Effector memory CD8-positive, alpha-beta T cell (primary cell): ENCODE measurements around the gene CXCL14.

Experiments used
- ATAC-seq: fragments of 150-1000 bp; cut with Tn5 transposase; replicated peaks from 2 replicates; pipeline ENCODE4 v1.10.0; 2021; ENCODE audit warnings: mild to moderate bottlenecking, moderate library complexity
- DNase-seq, 3 experiments: peaks; one replicate each; pipeline ENCODE4 v3.0.0; 2021
- H3K27ac Mint-ChIP-seq, 2 donors: one replicate each; pipeline ENCODE4 v1.8.0; 2022; ENCODE audit warnings: mild to moderate bottlenecking in 2 of 2, mixed read lengths in 2 of 2, moderate library complexity in 2 of 2
- H3K27me3 Mint-ChIP-seq, 2 donors: one replicate each; pipeline ENCODE4 v1.8.0; 2022; ENCODE audit warnings: mixed read lengths in 2 of 2
- H3K36me3 Mint-ChIP-seq: one replicate; pipeline ENCODE4 v1.8.0; 2022; ENCODE audit warnings: mild to moderate bottlenecking, moderate library complexity, mixed read lengths; ENCODE audit not compliant: insufficient read depth
- H3K4me1 Mint-ChIP-seq, 2 donors: one replicate each; pipeline ENCODE4 v1.8.0; 2022; ENCODE audit warnings: low read depth in 2 of 2, mixed read lengths in 2 of 2
- H3K4me3 Mint-ChIP-seq, 2 donors: one replicate each; pipeline ENCODE4 v1.8.0; 2022; ENCODE audit warnings: mild to moderate bottlenecking in 2 of 2, mixed read lengths in 2 of 2, moderate library complexity in 2 of 2
- H3K9me3 Mint-ChIP-seq, 2 donors: one replicate each; pipeline ENCODE4 v1.8.0; 2022; ENCODE audit warnings: mixed read lengths in 2 of 2
- total RNA-seq, 9 experiments: gene quantifications; one replicate each; lab custom pipeline; 2026; lab: John Stamatoyannopoulos, UW

The CXCL14 gene
- total RNA-seq: 0 reads per million in 9 experiments

- H3K4me1 Mint-ChIP-seq: peaks cover 0 to 2% of the 10 kb centered on the region in 2 donors
- H3K4me3 Mint-ChIP-seq: no peak within 1 kb of the TSS
- H3K9me3 Mint-ChIP-seq: no peaks in the 10 kb centered on the region
- ATAC-seq (no peak), DNase-seq (no peak)
- H3K27me3 Mint-ChIP-seq: peaks cover 53 to 96% of the 10 kb centered on the region in 2 donors
- no peak within 1 kb of the TSS for H3K27ac Mint-ChIP-seq
- no peaks in the 10 kb centered on the region for H3K36me3 Mint-ChIP-seq
These were observed at the start of gene CXCL14 for GRCh38 chr5:135578685-135579341. Gene CXCL14 (minus strand): TSS chr5:135578991. CDS start chr5:135578778, 213 bp downstream.

GRCh38 chr5:135626636-135627035 is 47.8 kb upstream of the CXCL14 start:
- no peak overlapping the region for H3K27ac Mint-ChIP-seq
- no peak for ATAC-seq

GRCh38 chr5:135625961-135626360 is 47.2 kb upstream of the CXCL14 start:
- DNase-seq: no peak
- Mint-ChIP-seq H3K9me3 (peaks cover 0 to 3% of the 10 kb centered on the region in 2 donors), H3K27me3 (peaks cover 31 to 40% of the 10 kb centered on the region in 2 donors), H3K4me1 (no peaks in the 10 kb centered on the region), H3K36me3 (no peaks in the 10 kb centered on the region), H3K4me3 (no peak overlapping the region), H3K27ac (no peak overlapping the region)
- ATAC-seq: no peak

More at GRCh38 chr5:135626636-135627035, 47.8 kb upstream of the CXCL14 start:
- Mint-ChIP-seq H3K4me1 (no peaks in the 10 kb centered on the region), H3K27me3 (peaks cover 32 to 39% of the 10 kb centered on the region in 2 donors), H3K9me3 (peaks cover 0 to 3% of the 10 kb centered on the region in 2 donors), H3K36me3 (no peaks in the 10 kb centered on the region), H3K4me3 (no peak overlapping the region)
- DNase-seq: no peak

GRCh38 chr5:135625486-135625885 is 46.7 kb upstream of the CXCL14 start:
- Mint-ChIP-seq H3K27me3 (peaks cover 35 to 45% of the 10 kb centered on the region in 2 donors), H3K36me3 (no peaks in the 10 kb centered on the region), H3K4me1 (no peaks in the 10 kb centered on the region), H3K4me3 (no peak overlapping the region), H3K27ac (no peak overlapping the region), H3K9me3 (peaks cover 0 to 3% of the 10 kb centered on the region in 2 donors)
- DNase-seq (no peak), ATAC-seq (no peak)

GRCh38 chr5:135625061-135625460 is 46.3 kb upstream of the CXCL14 start:
- DNase-seq (no peak), ATAC-seq (no peak)
- Mint-ChIP-seq H3K9me3 (peaks cover 0 to 3% of the 10 kb centered on the region in 2 donors), H3K4me1 (no peaks in the 10 kb centered on the region), H3K27ac (no peak overlapping the region), H3K36me3 (no peaks in the 10 kb centered on the region), H3K4me3 (no peak overlapping the region), H3K27me3 (peaks cover 33 to 46% of the 10 kb centered on the region in 2 donors)

GRCh38 chr5:135623186-135623715 is 44.5 kb upstream of the CXCL14 start:
- Mint-ChIP-seq H3K27ac (no peak overlapping the region), H3K4me1 (no peaks in the 10 kb centered on the region), H3K4me3 (no peak overlapping the region), H3K9me3 (peaks cover 8 to 15% of the 10 kb centered on the region in 2 donors), H3K36me3 (no peaks in the 10 kb centered on the region), H3K27me3 (peaks cover 20 to 31% of the 10 kb centered on the region in 2 donors)
- DNase-seq (no peak), ATAC-seq (no peak)

- no peak for DNase-seq
These were observed 36.9 kb upstream of the CXCL14 start for GRCh38 chr5:135615581-135616260.

GRCh38 chr5:135615171-135615570 is 36.4 kb upstream of the CXCL14 start:
- ATAC-seq: no peak
- H3K4me3 Mint-ChIP-seq: no peak overlapping the region
- no peaks in the 10 kb centered on the region for H3K36me3 Mint-ChIP-seq
- H3K27me3 Mint-ChIP-seq: peaks cover 6 to 8% of the 10 kb centered on the region in 2 donors
- no peaks in the 10 kb centered on the region for H3K4me1 Mint-ChIP-seq
- H3K27ac Mint-ChIP-seq: no peak overlapping the region
- peaks cover 8 to 18% of the 10 kb centered on the region in 2 donors for H3K9me3 Mint-ChIP-seq
- no peak for DNase-seq

More at GRCh38 chr5:135615581-135616260, 36.9 kb upstream of the CXCL14 start:
- peaks cover 9 to 11% of the 10 kb centered on the region in 2 donors for H3K27me3 Mint-ChIP-seq
- H3K9me3 Mint-ChIP-seq: peaks cover 8 to 18% of the 10 kb centered on the region in 2 donors
- H3K4me1 Mint-ChIP-seq: no peaks in the 10 kb centered on the region
- H3K36me3 Mint-ChIP-seq: no peaks in the 10 kb centered on the region
- no peak for ATAC-seq
- no peak overlapping the region for H3K27ac Mint-ChIP-seq
- H3K4me3 Mint-ChIP-seq: no peak overlapping the region

- no peaks in the 10 kb centered on the region for H3K36me3 Mint-ChIP-seq
- ATAC-seq: no peak
- no peak overlapping the region for H3K4me3 Mint-ChIP-seq
- no peaks in the 10 kb centered on the region for H3K9me3 Mint-ChIP-seq
- H3K27me3 Mint-ChIP-seq: peaks cover 21 to 26% of the 10 kb centered on the region in 2 donors
- no peaks in the 10 kb centered on the region for H3K4me1 Mint-ChIP-seq
- H3K27ac Mint-ChIP-seq: no peak overlapping the region
- DNase-seq: no peak
These were observed 31.2 kb upstream of the CXCL14 start for GRCh38 chr5:135609981-135610380.

- Mint-ChIP-seq H3K9me3 (no peaks in the 10 kb centered on the region), H3K27ac (no peak overlapping the region), H3K4me3 (no peak overlapping the region), H3K4me1 (no peaks in the 10 kb centered on the region), H3K27me3 (peaks cover 21 to 34% of the 10 kb centered on the region in 2 donors), H3K36me3 (no peaks in the 10 kb centered on the region)
- DNase-seq: no peak
- ATAC-seq: no peak
These were observed 30.1 kb upstream of the CXCL14 start for GRCh38 chr5:135608761-135609443.

GRCh38 chr5:135608361-135608760 is 29.6 kb upstream of the CXCL14 start:
- ATAC-seq (no peak), DNase-seq (no peak)
- no peak overlapping the region for H3K4me3 Mint-ChIP-seq
- no peaks in the 10 kb centered on the region for H3K9me3 Mint-ChIP-seq
- H3K4me1 Mint-ChIP-seq: no peaks in the 10 kb centered on the region
- no peaks in the 10 kb centered on the region for H3K36me3 Mint-ChIP-seq
- no peak overlapping the region for H3K27ac Mint-ChIP-seq
- H3K27me3 Mint-ChIP-seq: peaks cover 21 to 34% of the 10 kb centered on the region in 2 donors

GRCh38 chr5:135606431-135606830 is 27.6 kb upstream of the CXCL14 start:
- Mint-ChIP-seq H3K27ac (no peak overlapping the region), H3K27me3 (peaks cover 26 to 40% of the 10 kb centered on the region in 2 donors), H3K36me3 (no peaks in the 10 kb centered on the region), H3K4me1 (no peaks in the 10 kb centered on the region), H3K9me3 (no peaks in the 10 kb centered on the region), H3K4me3 (no peak overlapping the region)
- DNase-seq (no peak), ATAC-seq (no peak)

- H3K4me1 Mint-ChIP-seq: no peaks in the 10 kb centered on the region
- H3K27ac Mint-ChIP-seq: no peak overlapping the region
- DNase-seq: no peak
- ATAC-seq: no peak
- H3K4me3 Mint-ChIP-seq: no peak overlapping the region
- peaks cover 28 to 49% of the 10 kb centered on the region in 2 donors for H3K27me3 Mint-ChIP-seq
- no peaks in the 10 kb centered on the region for H3K36me3 Mint-ChIP-seq
- H3K9me3 Mint-ChIP-seq: no peaks in the 10 kb centered on the region
These were observed 26.4 kb upstream of the CXCL14 start for GRCh38 chr5:135605221-135605620.
